Glomerular visceral epithelial cell (primary cell): ENCODE data around the gene GRK5.
"Not testable (repeated sequence)": the region's sequence is repeated elsewhere in the genome, so short reads cannot be mapped to it uniquely, and the experiment has no call there.

ENCODE experiments used
- DNase-seq: peaks from one replicate; pipeline ENCODE4 v3.0.0-alpha.2; 2016; ENCODE audit errors: extremely low spot score

The GRK5 gene

DNA sequence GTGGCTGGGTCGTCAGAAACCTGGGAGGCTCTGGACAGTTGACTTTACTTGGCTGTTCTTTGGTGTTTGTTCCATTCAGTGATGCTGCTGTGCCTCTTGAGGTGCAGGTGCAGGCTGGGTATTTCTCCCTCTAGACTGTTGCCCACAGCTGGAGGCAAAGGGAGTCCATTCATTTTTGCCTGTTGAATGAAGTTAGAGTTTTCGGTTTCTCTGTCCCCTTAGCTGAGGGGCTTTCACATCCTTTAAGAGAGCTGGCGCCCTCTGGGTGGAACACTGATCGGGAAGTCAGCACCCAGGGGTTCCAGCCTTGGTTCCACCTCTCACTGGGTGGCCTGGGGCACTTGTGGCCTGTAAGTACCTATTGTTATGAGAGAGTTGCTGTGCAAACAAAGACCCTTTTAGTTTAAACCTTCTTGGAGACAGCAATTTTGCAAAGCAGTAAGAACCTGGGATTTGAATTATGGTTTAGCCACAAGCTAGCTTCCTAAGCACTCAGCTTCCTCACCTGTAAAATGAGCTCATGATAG is 67.2 kb downstream of the GRK5 start:
- no peak for DNase-seq

DNA sequence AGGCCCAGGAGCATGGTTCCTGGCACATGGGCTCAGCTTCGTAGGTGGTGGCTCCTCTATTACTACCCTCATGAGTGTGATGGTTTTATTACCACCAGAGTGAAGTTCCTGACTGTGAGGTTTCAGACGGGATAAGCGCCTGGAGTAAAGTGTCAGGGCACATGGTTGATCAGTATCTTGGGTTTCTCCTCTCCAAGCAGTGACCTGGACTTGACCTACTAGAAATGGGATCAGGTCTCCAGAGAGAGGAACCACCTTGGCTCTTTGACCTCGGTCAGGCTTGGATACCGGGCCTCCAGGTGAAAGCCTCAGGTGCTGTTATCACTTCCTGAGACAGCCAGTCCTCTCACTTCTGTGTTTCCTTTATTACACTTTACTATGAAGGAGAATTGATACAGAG is 67.7 kb downstream of the GRK5 start:
- DNase-seq: no peak

DNA sequence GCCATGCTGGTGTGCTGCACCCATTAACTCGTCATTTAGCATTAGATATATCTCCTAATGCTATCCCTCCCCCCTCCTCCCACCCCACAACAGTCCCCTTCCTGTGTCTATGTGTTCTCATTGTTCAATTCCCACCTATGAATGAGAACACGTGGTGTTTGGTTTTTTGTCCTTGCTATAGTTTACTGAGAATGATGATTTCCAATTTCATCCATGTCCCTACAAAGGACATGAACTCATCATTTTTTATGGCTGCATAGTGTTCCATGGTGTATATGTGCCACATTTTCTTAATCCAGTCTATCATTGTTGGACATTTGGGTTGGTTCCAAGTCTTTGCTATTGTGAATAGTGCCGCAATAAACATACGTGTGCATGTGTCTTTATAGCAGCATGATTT is 68.8 kb downstream of the GRK5 start:
- DNase-seq: not testable (repeated sequence)

DNA sequence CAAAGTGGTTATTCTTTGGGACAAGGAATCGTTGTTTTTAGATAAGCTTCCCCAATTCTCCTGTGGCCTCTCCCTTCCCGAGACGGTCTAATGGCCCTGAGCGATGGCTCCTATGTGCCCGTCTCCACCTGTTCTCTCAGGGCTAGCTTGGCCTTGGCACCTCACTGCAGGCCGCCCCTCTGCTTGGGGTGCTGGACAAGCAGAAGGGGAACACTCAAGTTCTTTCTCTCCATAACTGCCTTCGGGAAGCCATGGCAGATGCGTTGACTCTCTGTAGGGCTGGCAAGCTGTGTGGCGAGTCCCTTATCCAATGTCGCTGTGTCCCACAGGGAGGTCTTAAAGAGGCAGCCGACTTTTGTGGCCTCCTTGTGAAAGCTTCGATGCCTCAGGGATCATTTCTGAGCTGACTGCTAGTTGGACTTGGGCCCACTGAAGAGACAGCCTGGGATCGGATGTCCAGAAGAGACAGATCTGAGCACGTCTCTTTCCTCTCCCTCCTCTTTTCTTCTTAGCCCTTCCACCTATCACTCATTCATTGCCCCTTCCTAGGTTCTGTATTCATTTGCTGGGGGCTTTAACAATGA is 70.8 kb downstream of the GRK5 start:
- DNase-seq: no peak

DNA sequence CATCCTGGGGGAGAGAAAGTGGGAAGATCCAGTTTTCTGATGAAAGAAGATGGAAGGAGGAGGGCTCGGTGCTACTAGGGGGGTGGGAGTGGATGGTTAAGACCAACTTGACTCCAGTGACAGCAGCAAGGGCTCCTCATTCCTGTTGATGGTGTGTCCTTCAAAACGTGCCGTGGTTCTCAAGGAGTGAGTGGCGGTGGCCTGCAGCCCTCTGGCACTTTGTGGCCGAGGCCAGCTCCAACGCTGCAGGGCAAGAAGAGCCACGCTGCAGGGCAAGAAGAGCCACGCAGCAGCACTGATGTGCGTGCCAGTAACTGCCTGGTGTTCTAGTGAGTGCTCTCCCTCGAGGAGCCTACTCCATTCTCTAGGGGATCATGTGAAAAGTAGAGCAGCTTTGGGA is 72.1 kb downstream of the GRK5 start:
- DNase-seq: no peak

DNA sequence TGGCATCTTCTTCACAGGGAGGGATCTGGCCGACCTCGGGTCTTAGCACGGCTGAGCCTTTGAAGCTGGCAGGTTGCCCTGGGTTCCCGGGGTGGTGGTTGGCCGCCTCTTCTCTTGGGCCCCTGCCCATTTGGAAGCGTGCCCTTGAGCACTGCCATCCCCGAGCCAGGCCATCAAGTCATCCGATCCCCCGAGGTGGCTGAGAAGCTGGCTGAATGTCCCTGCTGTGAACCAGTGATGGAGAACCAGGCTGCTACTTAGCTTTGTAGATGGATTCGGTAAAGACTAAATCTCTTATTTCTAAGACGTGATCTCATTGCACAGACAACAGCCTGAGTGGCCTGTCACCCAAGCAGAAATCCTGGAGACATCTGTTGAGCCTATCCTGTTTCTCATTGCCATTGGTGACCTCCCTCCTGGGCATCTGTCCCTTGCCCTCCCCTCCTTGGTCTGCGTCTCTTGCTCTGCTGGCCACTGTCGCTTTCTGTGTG is 74.3 kb downstream of the GRK5 start:
- DNase-seq: peak; percentile 60

DNA sequence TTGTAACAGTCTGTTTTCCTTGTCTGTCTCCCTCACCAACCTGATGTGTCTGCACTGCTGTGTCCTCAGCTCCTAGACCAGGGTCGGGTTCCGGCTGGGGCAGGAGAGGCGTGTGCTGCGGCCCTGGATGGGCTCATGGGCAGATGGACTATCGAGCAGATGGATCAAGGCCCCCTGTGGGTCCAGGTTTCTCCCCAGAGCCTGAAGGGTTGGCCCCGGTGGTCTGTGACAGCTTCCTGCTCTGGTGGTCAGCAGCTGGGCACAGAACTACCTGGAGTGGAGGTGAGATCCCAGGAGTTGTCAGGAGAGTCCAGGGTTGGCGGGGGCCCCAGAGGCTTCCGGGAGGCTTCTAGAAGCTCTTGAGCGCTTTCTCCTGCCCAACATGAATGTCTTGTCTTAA is 75.1 kb downstream of the GRK5 start:
- no peak for DNase-seq

DNA sequence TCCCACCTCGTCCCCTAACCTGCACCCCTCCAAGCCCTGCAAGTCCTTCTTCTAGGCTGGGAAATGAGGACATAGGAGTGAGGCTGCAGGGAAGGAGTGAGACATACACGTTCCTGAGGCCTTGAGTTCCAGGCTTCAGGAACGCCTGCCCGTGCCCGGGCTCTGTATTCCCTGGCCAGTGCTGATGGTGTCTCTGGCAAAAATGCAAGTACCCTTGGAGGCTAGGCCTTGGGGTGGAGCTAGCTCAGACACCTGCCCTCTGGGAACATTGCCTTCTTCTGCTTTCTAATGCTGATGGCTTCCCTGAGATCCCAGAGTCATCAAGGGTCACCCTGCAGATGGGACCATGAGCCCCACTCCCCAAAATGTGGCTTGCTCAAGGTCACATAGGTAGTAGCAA is 76.0 kb downstream of the GRK5 start:
- DNase-seq: no peak

DNA sequence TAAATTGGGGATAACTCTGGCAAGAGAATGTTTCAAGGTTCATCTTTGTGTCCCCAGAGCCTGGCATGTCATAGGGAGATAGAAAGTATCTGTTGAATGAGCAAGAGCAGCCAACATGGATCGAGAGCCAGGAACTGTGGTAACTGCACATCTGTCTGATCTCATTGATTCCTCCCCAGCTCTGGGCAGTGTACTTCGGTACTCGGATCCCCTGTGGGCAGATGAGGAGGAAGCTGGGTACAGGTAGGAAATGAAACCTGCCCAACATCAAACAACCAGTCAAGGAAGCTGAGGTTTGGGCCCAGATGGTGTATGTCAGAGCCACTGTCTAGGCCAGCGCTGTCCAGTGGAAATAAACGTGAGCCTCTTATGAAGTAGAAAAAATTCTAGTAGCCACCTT is 76.4 kb downstream of the GRK5 start:
- no peak for DNase-seq

DNA sequence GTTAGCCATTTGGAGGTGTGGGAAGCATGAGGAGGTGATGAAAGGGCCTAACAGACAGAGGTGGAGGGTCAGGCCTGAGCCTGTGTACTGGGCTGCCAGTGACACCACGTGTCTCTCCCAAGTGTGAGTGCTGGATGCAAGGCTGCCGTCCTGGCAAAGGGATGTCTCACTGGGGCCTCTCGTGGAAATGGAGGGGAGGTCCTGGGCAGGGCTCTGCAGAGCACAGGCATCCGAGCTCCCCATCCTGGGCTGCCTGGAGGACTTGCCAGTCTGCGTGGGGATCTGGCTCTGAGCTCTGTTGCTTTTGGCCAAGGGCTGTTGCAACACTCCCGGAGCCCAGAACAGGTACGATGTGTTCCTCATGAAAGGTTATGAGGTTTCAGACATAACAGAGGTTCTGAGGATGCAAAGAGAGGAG is 77.3 kb downstream of the GRK5 start:
- DNase-seq: no peak

DNA sequence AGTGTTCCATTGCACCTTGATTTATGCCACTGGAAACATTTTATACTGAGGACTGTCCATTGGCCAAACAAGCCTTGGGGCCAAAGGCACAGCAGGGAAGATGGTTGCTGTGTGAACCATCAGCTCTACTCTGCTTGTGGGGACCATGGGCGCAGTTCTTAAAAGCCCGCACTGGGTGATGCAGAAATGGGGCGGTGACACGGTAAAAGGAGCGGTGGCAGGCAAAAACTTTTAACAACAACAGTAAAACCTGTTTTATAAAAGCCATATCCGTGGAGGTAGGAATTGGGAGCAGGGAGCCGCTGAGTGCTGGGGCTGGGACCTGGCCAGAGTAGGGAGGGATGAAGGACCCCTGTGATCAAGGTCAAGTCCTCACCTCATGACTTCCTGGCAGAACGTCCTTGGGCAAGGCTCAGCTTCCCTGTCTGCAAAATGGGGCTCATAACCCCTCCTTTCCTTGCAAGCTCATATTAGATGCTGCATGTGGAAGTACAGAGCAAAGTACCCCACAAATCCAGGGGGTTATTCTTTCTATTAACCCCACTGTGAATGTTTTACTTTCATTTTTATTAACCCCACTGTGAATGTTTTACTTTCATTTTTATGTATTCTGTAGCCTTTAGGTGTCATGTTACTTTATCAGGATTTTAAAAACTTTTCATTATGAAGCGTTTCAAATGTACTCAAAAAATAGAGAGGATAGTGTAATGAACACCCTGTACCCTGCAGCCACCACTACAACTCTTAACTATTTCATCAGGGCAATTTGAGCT is 78.3 kb downstream of the GRK5 start:
- DNase-seq: no peak

DNA sequence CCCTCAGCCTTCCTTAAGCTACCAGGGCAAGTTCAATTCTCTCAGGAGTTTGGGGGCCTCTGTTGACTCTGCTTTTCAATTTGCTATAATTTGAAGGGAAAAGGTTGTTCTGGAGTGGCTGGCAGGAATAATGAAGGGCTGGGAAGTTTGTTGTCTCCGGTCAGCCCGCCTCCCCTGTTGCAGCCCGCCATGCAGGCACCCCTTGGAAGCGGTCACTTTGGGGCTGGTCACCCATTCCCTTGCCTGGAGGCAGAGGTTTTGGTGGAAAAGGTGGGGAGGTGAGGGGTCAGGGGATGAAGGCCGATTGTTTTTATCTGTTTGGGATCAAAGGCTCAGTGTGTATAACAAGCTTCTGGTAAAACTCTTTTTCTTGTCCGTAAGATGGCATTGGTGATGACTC is 79.1 kb downstream of the GRK5 start:
- DNase-seq: no peak

DNA sequence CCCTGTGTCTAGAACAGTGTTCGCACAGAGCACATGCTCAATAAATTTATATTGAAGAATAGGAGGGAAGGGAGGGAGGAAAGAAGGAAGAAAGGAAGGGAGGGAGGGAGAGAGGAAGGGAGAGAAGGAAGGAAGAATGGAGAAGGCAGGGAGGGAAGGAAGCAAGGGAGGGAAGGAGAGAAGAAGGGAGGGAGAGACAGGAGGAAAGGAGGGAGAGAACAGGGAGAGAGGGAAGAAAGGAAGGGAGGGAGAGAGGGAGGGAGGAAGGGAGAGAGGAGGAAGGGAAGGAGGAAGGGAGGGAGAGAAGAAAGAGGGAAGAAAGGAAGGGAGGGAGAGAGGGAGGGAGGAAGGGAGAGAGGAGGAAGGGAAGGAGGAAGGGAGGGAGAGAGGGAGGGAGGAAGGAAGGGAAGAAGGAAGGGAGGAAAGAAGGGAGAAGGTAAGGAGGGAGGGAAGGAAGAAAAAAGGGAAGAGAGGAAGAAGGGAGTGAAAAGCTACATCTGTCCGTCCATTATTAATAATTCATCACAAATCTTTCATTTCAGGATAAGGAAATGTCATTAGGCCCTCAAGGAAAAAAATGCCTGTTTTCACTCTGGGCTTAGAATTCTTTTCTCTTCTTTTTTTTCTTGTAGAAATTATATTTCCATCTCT is 79.7 kb downstream of the GRK5 start:
- DNase-seq: no peak

DNA sequence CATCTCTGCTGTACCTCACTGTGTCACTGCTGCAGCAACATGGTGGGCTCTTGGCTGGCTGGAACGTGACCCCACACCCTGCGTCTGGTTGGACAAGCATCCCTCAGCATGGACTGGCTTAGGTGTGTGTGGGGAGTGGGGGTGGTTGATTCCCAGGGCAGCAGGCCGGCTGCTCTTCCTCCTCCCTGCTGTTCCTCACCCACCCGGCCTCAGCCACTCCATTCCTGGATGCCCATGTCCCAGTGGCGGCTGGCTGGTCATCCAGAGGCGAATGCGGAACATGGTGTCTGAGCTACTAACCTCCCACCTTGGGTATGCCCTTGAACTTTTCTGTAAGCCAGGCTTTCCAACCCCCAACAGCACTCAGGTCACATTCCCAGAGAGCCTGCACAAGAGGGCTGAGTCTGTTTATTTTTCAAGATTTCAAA is 81.2 kb downstream of the GRK5 start:
- no peak for DNase-seq

DNA sequence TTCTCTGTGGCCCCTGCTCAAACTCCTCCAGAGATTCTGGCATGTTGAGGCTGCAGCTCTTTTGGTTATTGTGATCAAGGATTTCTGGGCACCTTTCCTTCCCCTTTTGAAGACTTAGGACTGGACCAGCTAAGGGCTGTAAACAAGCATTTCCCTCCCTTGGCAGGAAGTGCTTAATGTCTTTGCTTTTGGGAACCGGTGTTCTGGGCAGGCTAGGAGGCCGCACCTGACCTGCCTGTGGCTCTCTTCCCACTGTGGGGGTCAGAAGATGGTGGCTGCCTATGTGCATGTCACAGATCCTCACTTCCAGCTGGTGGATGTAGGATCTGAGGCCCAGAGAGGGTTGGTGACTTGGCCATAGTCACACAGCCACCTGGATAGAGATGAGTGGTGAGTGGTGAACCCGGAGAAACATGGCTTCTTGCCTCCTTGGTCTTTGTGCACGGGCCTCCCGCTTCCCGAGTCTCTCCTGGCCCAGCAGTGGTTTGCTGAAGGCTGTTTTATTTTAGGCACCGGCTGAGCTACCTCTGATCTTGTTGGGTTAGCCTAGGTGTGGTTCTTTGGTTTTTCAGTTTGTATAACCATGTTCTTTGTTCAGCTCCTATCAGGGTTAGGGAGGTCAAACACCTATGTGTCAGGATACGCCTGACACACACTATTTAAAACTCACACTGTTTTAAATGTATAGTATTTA is 82.0 kb downstream of the GRK5 start:
- no peak for DNase-seq

DNA sequence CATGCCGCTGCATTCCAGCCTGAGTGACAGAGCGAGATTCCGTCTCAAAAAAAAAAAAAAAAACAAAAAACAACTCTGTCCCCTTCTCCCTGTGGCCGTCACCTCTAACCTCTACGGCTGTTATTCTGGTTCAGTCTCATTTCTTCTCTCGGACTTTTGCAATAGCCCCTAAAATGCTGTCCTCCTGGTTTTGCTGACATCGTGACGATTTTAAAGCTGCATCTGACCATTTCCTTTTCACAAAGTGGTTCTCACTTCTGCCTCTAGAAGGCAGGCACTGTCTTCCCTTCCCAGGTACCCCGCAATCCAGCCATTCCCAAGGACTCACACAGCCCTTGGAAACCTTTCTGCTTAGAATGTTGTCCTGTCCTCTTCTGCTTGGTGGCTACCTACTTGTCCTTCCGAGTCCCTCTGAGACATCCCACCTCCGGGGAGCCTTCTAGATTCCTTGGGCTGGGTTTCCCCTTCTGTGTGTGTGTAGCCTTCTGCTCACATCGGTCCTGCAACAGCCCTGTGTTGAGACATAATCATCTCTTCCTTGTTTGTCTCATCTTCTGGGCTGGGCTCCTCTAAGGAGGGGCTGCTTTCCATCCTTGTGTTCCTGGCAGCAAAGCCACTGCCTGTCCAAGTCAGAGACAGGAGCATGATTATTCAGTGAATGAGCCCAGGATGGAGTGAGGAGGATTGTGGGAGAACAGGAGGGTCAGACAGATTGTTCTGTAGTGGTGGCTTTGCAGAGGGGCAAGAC is 83.1 kb downstream of the GRK5 start:
- DNase-seq: peak; percentile 16

DNA sequence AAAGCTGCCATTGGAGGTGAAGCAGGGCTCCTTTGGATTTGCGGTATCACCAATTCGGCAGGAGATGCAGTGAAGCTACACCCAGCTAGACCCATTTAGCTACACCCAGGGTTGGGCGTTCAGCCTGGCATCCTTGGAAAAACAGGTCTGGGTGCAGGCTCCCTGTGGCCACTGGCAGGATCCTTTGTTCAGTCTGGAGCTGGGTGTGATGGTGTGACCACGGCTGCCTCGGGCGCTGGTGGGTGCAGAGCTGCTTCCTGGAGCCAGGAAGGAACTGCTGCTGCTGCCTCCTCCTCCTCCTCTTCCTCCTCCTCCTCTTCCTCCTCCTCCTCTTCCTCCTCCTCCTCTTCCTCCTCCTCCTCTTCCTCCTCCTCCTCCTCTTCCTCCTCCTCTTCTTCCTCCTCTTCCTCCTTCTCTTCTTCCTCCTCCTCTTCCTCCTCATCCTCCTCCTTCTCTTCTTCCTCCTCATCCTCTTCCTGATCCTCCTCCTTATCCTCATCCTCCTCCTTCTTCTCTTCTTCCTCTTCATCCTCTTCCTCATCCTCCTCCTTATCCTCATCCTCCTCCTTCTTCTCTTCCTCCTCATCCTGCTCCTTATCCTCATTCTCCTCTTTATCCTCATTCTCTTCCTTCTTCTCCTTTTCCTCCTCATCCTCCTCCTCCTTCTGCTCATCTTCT is 84.0 kb downstream of the GRK5 start:
- no peak for DNase-seq

DNA sequence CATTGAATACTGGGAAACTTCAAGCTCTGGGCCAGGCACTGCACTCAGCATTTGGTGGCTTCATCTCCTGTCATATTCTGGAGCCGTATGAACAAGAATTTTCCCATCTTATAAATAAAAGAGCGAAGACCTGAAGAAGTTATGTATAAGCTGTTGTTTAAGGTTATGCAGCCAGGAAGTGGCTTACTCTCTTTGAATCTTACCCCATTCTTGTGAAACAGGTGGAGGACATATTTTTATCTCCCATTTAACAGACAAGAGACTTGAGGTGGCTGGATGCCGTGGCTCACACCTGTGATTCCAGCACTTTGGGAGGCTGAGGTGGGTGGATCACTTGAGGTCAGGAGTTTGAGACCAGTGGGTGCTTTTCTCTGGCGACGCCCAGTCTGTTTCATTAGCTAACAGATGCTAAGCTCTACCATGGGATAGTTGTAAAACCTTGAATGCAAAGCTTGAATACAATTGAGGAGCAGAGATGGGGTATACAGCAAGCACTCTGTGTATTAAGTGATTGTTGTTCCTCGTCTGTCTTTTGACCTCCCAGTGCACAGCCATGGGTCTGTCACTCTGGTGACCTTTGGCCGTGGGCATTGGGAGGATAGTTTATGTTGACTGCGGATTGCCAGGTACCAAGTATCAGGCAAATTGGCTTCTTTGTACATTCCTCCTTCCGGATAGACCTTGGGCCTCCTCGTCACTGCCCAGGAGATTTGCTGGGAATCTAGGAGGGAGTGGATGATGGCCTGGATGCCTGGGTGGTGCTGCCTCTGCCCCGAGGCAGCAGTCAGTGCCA is 85.8 kb downstream of the GRK5 start:
- DNase-seq: no peak

DNA sequence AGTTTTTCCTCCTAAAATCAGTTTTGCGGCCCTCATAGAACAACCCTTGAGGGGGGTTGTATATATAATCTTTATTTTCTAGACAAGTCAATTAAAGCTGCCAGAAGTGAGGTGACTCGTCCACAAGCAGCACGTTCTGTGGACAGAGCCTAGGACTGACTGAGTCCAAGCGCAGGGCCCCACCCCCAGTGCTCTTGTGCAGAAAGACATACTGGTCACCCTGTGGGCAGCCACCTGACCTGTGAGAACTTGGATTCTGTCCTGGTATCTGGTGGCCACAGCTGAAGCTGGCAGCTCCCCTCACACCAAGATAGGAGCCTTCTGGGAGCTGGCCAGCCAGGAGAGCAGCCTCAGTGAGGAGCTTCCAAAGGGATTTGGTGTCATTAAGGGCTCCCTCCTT is 89.3 kb downstream of the GRK5 start:
- DNase-seq: peak; percentile 16
